ENCODE measurements around the gene GPR161.
"Not testable (repeated sequence)": the region's sequence is repeated elsewhere in the genome, so short reads cannot be mapped to it uniquely, and the experiment has no call there.

The GPR161 gene

DNA sequence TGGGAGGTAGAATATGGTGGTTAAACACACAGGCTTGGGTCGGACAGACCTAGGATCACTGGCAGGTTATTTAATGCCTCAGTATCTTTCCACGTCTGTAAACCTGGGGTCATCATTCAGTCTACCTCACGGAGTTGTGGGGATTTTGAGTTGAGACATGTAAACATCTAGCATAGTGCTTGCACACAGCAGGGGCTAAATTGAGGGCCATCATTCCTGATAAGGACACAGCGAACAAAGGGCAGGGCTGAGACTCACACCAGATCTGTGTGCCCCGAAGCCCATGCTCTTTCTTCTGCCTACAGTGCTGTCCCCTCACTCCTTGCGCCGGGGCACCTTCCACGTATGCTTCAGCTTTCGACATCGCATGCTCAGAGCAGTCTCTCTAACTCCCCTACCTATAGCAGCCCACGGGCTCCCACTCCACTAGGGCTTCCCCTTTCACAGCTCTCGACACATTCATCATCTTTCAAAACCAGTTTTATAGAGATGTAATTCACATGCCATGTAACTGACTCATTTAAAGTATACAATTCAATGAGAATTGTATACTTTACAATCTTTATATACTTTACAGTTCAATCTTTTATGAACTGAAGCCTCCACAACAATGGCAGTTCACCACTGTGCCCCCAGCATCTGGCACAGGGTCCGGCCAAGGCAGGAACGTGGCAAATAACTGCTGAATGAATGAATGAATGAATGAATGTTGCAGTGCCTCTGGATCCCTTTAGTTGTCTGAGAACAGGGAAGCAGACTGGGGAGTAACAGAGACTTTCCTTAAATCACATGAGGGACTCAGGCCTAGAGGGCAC lies 48.0 kb downstream of the GPR161 start:
- no peak for DNase-seq (ENCODE audit: low read depth in 2 of 2)

DNA sequence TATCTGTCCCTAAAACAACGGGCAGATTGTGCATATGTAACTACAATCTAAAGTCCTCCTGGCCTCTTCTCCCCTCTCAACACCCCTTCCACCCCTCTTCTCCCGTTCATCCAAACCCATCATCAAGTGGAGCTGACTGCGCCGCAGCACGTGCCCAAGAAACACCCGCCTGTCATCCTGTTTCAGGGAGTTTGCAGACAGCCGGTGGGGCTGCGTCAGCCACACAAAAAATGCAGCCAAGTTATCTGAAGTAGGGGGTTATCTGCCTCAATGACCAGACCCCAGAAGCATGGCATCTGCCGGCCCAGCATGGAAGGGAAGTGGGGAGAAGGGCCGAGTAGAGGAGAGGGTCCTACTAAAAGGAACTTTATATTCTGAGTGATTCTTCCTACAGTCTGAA lies 49.0 kb downstream of the GPR161 start:
- DNase-seq (ENCODE audit: low read depth in 2 of 2), result no peak

DNA sequence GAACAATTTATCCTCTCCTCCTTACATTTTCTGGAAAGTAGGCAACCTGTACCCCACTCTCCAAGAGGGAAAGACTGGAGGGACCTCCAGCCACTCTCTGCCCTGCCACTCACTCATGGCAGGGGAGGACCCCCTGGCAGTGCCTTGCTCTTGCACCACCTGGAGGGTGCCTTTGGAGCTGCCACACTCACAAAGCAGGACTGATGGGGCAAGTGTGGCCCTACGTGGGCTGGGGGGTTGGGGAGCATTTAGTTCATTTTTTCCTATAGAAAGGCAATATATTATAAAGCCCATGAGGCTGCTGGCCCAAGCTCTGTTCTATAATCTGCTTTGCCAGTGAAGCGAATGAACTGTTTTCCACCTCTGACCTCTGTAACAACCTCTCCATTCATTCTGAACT lies 50.3 kb downstream of the GPR161 start:
- DNase-seq (ENCODE audit: low read depth in 2 of 2), result no peak

DNA sequence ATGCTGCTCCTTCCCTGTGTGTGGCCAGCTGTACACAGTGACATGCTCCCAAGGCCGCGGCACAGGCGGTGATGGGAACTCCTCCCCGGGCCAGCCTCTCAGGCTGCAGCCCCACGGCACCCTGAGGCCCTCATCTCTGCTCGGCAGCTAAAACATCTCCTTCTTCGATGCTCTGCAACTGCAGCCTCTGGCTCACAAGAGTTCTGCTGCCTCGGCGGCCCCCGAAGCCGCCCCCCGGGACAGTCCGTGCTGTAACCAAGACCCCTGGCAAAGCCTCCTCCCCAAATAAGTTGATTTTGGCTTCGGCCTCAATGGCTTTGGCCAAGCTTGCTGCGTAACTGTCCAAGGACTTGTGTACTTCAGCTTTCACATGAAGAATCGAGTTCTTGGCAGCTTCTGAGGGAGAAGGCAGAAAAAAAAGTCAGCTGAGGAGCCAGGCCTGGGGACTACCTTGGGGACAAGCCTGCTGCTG lies 51.3 kb downstream of the GPR161 start:
- no peak for DNase-seq (ENCODE audit: low read depth in 2 of 2)

- DNase-seq (ENCODE audit: low read depth in 2 of 2), result peak; percentile 47 to 59
These were observed 52.1 kb downstream of the GPR161 start for GRCh38 chr1:168084396-168085231.

- DNase-seq (ENCODE audit: low read depth in 2 of 2), result no peak
These were observed 53.0 kb downstream of the GPR161 start for GRCh38 chr1:168083456-168084325.

DNA sequence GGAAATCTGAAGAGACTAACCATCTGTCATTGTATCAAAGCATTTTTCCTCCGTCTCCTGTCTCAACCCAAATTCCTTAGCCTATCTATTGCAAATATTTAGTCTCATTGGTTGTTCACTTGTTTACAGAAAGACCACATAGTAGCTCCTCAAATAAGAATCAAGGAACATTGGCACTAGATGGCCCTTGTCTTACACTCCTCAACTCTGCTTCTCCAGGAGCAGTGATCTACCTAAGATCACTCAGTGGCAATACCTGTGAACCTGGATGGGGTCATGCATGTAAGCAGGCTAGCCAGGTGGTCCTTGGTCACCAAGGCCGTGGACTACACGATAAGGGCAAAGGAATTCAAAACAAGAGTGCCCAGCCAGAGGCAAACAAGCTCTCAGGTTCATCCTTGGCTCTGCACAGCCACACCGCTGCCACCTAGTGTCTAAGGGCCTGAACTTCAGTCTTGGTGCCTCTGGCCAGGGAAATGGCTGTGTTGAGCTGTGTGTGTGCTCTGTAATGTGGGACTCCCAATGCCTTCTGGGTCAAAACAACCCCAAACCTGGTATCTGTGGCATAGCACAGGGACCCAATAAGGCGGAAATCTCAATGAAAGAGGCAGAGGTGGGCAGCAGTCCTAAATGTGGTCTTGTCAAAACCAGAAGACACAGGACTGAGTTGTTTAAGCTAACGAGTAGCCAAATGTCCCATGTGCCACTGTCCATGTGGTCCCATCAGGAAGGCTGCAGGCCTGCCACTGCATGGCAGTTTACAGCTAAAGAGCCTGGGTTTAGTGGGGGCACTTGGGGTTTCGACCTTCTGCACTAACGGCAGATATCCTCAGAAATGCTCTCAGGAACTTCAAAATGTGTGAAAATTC lies 54.5 kb downstream of the GPR161 start:
- DNase-seq (ENCODE audit: low read depth in 2 of 2), result peak; percentile 39 to 49

- DNase-seq (ENCODE audit: low read depth in 2 of 2), result no peak
These were observed 55.2 kb downstream of the GPR161 start for GRCh38 chr1:168081373-168082007.

- no peak for DNase-seq (ENCODE audit: low read depth in 2 of 2)
These were observed 57.0 kb downstream of the GPR161 start for GRCh38 chr1:168079761-168080160.

- DNase-seq (ENCODE audit: low read depth in 2 of 2), result no peak
These were observed 67.3 kb downstream of the GPR161 start for GRCh38 chr1:168069384-168069783.

GRCh38 chr1:168065506-168065905 lies 71.2 kb downstream of the GPR161 start:
- no peak for DNase-seq (ENCODE audit: low read depth in 2 of 2)

GRCh38 chr1:168064216-168064615 lies 72.5 kb downstream of the GPR161 start:
- DNase-seq (ENCODE audit: low read depth in 2 of 2), result no peak

GRCh38 chr1:168057921-168058320 lies 78.8 kb downstream of the GPR161 start:
- DNase-seq (ENCODE audit: low read depth in 2 of 2), result no peak

DNA sequence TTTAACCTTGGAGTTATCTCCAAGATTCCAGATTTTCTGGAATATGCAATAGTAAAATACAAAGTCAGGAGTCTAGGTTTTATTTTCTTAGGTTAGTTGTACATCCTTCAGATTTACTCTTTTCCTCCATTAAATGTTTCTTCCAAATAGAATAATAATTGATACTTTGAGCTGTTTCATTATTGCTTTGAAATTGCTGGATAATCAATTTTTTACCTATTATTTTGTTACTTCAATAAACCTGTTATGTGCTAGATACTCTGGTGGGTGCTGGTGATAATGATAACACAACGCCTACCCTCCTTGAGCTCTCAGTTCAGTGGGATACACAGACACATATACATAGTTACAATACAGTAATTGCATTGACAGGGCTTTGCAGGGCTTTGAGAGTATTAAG lies 79.4 kb downstream of the GPR161 start:
- no peak for DNase-seq (ENCODE audit: low read depth in 2 of 2)

- DNase-seq (ENCODE audit: low read depth in 2 of 2), result not testable (repeated sequence)
These were observed 80.6 kb downstream of the GPR161 start for GRCh38 chr1:168056152-168056551.

GRCh38 chr1:168054117-168054516 lies 82.6 kb downstream of the GPR161 start:
- no peak for DNase-seq (ENCODE audit: low read depth in 2 of 2)

- no peak for DNase-seq (ENCODE audit: low read depth in 2 of 2)
These were observed 83.0 kb downstream of the GPR161 start for GRCh38 chr1:168053681-168054080.

DNA sequence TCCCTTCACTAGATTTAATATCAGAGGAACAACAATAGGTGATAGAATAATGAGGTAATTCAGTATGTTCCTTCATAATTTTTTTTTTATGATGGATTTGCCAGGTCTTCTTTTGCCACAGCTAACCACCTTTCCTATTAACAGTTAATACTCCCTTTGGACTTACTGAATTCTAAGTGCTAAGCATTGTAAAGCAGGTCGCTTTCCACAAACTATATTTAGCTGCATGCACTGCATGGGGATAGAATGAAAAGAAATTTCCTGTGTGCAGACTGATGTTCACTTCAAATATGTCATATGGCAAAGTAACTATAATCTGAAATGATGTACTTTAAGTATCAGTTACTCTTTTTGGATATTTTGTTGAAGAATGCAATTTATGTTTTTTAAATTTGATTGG lies 85.8 kb downstream of the GPR161 start:
- no peak for DNase-seq (ENCODE audit: low read depth in 2 of 2)

- DNase-seq (ENCODE audit: low read depth in 2 of 2), result no peak
These were observed 86.4 kb downstream of the GPR161 start for GRCh38 chr1:168050307-168050706.

DNA sequence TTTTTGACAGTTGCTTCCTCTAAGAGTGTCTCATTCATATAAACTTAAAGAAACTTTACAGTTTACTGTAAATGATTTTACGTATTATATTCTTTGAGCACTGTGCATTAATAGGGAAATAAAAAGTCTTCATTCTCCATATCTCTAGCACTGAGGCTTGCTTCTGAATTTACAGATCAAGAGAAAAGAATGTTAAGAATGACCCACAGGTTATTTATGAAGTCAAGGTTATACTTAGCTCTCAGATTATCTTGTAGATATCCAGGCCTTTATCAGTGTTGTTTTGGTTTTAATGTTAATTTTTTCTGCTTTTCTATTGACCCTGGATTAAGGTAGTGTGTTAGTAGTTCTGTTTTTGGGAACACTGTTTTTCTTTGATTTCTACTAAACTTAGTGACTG lies 91.4 kb downstream of the GPR161 start:
- no peak for DNase-seq (ENCODE audit: low read depth in 2 of 2)

All from stimulated activated CD4-positive, alpha-beta T cell treated with anti-CD3 and anti-CD28 coated beads, Interleukin-1b, Interleukin-23, amount 100 ng/mL, for 4 hours (primary cell).